KOPT-K1 (cell line): ENCODE results near the gene PPP1R17.

ENCODE experiments used
- H3K27ac ChIP-seq: fragments of 200-600 bp; sonication (generic); 2 replicates; pipeline ENCODE4 v1.5.1; 2016; ENCODE audit warnings: antibody characterized with exemption, mild to moderate bottlenecking, low read depth, low read length; ENCODE audit not compliant: poor library complexity, severe bottlenecking
- H3K36me3 ChIP-seq: fragments of 200-600 bp; sonication (generic); 2 replicates; pipeline ENCODE4 v1.5.1; 2017; ENCODE audit warnings: antibody characterized with exemption, mild to moderate bottlenecking, low read length, moderate library complexity; ENCODE audit not compliant: insufficient read depth
- H3K9me3 ChIP-seq: fragments of 200-600 bp; sonication (generic); 2 replicates; pipeline ENCODE4 v1.5.1; 2017; ENCODE audit warnings: antibody characterized with exemption, low read length, mild to moderate bottlenecking; ENCODE audit not compliant: insufficient read depth, poor library complexity, severe bottlenecking

PPP1R17 gene

DNA sequence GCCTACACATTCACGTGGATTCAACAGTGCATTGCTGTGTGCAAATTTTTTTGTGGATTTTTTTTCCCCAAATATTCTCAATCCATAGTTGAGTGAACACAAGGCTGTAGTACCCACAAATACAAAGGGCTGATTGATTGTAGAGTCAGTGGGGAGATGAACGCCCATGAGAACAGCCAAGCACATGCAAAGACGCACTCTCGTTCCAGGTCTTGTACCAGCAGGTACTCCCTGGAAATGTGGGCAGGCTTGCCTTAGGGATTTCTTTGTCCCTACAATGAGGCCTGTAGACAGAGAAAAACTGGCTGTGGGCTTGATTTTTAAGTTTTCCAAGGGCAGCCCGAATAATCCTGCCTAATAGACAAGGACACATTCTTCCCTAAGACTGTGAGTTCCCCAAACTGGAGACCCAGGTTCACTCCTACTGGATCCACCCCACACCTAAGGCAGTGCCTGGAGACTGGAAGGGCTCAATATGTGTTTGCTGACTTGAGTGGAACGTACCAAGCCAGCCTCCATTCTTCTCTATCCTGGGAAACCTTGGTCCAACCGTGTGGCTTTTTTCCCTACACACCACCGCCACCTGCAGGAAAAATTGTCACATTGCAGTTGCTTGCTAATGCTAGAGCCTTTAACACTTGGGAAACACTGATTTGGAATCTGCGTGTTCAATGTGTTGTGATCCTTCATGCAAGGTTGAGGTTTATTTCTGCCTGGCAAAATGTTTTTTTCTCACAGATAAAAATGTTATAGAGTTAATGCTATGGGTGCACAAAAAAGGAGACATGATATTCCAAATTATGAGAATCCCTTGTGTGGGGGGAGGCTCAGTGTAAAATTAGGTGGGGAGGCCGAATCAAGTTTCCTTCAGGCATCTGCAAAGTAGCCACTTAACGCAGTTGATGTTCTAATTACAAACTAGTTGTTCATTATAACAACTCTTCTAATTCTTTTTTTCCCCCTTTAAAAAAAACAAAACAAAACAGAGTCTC, 49.3 kb downstream of the PPP1R17 start:
- H3K36me3 ChIP-seq, result no peaks in the 10 kb centered on the region
- H3K9me3 ChIP-seq, result no peaks in the 10 kb centered on the region
- H3K27ac ChIP-seq, result no peak overlapping the region

DNA sequence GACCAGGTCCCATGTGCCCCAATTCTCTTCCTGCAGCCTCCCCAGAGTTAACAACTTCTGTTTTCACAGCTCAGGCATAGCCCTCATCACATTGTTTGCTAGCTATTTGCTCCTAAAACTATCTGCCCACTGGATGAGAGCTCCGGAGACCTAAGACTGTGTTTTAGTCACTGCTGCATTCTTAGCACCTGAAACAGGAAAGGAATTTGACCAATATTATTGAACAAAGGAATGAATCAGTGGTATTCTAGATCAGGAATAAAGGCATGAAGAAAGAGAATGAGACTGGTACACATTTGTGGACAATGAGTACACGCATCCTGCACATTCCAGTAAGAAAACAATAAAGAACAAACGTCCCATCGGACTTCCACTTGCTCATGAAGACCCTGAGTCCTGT, 54.8 kb downstream of the PPP1R17 start:
- Histone ChIP-seq H3K27ac (no peak overlapping the region), H3K36me3 (no peaks in the 10 kb centered on the region), H3K9me3 (no peaks in the 10 kb centered on the region)

DNA sequence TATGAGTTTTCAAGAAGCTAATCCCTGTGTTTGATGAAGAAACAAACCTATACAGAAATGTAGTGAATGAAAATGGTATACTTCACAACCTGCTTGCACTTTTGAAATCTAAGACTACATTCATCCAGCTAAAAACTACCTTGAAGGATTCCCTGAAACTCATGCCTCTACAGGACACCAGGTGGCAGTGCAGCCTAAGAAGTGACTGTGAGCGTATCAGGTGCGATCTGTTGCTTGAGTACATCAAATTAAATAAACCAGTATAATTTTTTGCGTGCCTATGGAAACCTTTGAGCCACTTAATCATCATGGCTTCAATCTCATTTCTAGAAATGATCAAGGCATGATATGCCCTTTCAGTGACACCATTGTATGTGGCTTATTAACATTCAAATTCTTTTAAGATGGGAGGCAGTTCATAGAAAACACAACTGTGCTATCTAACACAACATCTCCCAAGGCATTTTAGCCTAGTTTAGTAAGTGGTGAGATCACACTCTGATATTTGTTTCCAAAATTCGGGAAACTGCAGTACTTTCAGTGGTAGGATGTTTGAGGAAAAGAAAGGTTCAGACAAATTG, 57.4 kb downstream of the PPP1R17 start:
- Histone ChIP-seq H3K9me3 (no peaks in the 10 kb centered on the region), H3K27ac (no peak overlapping the region), H3K36me3 (no peaks in the 10 kb centered on the region)

DNA sequence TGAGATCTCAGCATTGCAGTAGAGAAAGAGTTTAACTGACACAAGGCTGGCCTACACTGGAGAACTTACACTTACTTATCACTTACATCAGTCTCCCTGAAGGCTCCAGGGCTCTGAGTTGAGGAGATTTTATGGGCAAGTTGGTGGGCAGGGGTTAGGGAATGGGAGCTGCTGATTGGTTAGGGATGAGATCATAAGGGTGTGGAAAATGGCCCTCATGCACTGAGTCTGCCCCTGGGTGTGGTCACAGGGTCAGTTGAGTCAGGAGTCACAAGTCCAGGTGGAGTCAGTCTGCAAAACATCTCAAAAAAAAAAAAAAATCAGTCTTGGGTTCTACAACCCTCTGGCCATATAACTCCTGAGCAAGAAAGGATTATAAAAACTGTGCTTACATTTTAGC, 60.5 kb downstream of the PPP1R17 start:
- no peak overlapping the region for H3K27ac ChIP-seq
- H3K36me3 ChIP-seq, result no peaks in the 10 kb centered on the region
- no peaks in the 10 kb centered on the region for H3K9me3 ChIP-seq

DNA sequence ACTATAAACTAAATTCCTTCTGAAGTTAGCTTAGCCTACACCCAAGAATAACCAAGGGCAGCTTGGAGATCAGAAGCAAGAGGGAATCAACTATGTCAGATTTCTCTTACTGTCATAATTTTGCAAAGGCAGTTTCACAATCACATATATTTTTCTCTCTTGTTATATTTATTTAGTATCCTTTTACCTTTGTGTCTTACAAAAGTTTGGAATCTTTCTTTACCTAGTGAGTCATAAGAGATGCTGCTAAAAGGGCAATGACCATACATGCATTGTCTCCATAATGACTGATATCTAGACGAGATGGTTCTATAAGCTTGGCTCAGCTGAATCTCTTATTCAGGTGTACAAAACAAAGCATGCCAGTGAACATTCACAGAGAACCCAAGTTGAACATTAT, 61.1 kb downstream of the PPP1R17 start:
- H3K27ac ChIP-seq, result no peak overlapping the region
- H3K9me3 ChIP-seq, result no peaks in the 10 kb centered on the region
- no peaks in the 10 kb centered on the region for H3K36me3 ChIP-seq

DNA sequence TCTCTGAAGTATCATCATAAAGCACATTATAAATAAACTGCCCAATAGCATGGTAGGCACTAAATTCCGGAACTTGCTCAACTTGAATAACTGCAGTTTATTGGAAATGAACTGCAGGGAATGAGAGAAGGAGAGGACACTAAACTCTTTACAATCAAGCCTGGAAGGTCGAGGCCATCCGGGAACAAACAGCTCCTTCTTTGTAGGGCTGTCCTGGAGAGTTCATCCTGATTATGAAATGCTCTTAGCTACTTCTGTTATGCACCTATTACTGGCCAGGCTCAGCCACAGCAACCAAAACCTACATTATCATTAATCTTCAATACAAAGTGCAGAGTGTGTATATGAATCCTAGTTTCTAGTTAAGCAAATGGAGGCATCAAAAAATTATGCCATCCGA, 64.7 kb downstream of the PPP1R17 start:
- Histone ChIP-seq H3K9me3 (no peaks in the 10 kb centered on the region), H3K27ac (no peak overlapping the region), H3K36me3 (no peaks in the 10 kb centered on the region)
